Stimulated activated CD8-positive, alpha-beta memory T cell treated with anti-CD3 and anti-CD28 coated beads, Interleukin-12 subunit alpha, Interleukin-12 subunit beta, amount 100 ng/mL, for 4 hours (primary cell): Measurements from ENCODE around the gene PRRC2C.
"Not testable (repeated sequence)": the region's sequence is repeated elsewhere in the genome, so short reads cannot be mapped to it uniquely, and the experiment has no call there.

Experiments used
- DNase-seq: peaks from one replicate; pipeline ENCODE4 v3.0.0-alpha.2; 2020; ENCODE audit warnings: low read depth

Gene PRRC2C

GRCh38 chr1:171500304-171500703, 15.0 kb downstream of the PRRC2C start:
- DNase-seq: no peak

- no peak for DNase-seq
These were observed 15.5 kb downstream of the PRRC2C start for GRCh38 chr1:171500803-171501202.

- no peak for DNase-seq
These were observed 16.1 kb downstream of the PRRC2C start for GRCh38 chr1:171501305-171502024.

- no peak for DNase-seq
These were observed 21.4 kb downstream of the PRRC2C start for GRCh38 chr1:171506525-171507304.

- no peak for DNase-seq
These were observed 22.1 kb downstream of the PRRC2C start for GRCh38 chr1:171507435-171507834.

GRCh38 chr1:171509191-171509590, 23.9 kb downstream of the PRRC2C start:
- no peak for DNase-seq

- DNase-seq: no peak
These were observed 28.4 kb downstream of the PRRC2C start for GRCh38 chr1:171513743-171514142.

GRCh38 chr1:171515299-171515698, 30.0 kb downstream of the PRRC2C start:
- no peak for DNase-seq

GRCh38 chr1:171515741-171516140, 30.4 kb downstream of the PRRC2C start:
- no peak for DNase-seq

- no peak for DNase-seq
These were observed 36.2 kb downstream of the PRRC2C start for GRCh38 chr1:171521567-171521966.

- no peak for DNase-seq
These were observed 45.3 kb downstream of the PRRC2C start for GRCh38 chr1:171530676-171531075.

- no peak for DNase-seq
These were observed 47.2 kb downstream of the PRRC2C start for GRCh38 chr1:171532520-171532919.

- DNase-seq: no peak
These were observed 60.2 kb downstream of the PRRC2C start for GRCh38 chr1:171545523-171545922.

- DNase-seq: no peak
These were observed 64.7 kb downstream of the PRRC2C start for GRCh38 chr1:171550050-171550449.

GRCh38 chr1:171550598-171551100, 65.3 kb downstream of the PRRC2C start:
- not testable (repeated sequence) for DNase-seq

GRCh38 chr1:171553960-171554359, 68.6 kb downstream of the PRRC2C start:
- DNase-seq: not testable (repeated sequence)

GRCh38 chr1:171563675-171564074, 78.3 kb downstream of the PRRC2C start:
- no peak for DNase-seq

GRCh38 chr1:171566467-171566866, 81.1 kb downstream of the PRRC2C start:
- no peak for DNase-seq

GRCh38 chr1:171570295-171570694, 85.0 kb downstream of the PRRC2C start:
- no peak for DNase-seq

- DNase-seq: no peak
These were observed 90.8 kb downstream of the PRRC2C start for GRCh38 chr1:171576144-171576543.

GRCh38 chr1:171581226-171581625, 95.9 kb downstream of the PRRC2C start:
- no peak for DNase-seq

GRCh38 chr1:171581766-171582165, 96.4 kb downstream of the PRRC2C start:
- no peak for DNase-seq

- DNase-seq: no peak
These were observed 97.3 kb downstream of the PRRC2C start for GRCh38 chr1:171582589-171582988.
